ENCODE results near the gene OR8B8. TPM values are rescaled to one million over a fixed set of nuclear protein-coding genes. Genes with fewer than 3 reads are reported as not detected.
"Not testable (repeated sequence)": the region's sequence is repeated elsewhere in the genome, so short reads cannot be mapped to it uniquely, and the experiment has no call there.

The OR8B8 gene
- total RNA-seq, 2 experiments from 2014 or later = not detected

GRCh38 chr11:124434699-124435098 lies 10.8 kb downstream of the OR8B8 start:
- Mint-ChIP-seq H3K4me1 (ENCODE audit: low read depth) (no peaks in the 10 kb centered on the region), H3K4me3 (no peak overlapping the region), H3K36me3 (ENCODE audit: low read depth) (no peaks in the 10 kb centered on the region), H3K27me3 (ENCODE audit: low read depth) (peaks cover 14% of the 10 kb centered on the region), H3K9me3 (peaks cover 2% of the 10 kb centered on the region), H3K27ac (no peak overlapping the region)
- intact Hi-C loops (cut with micrococcal nuclease) = no loop called here
- DNase-seq = no peak
- CTCF ChIA-PET = no interaction called here

- intact Hi-C loops (cut with micrococcal nuclease) = no loop called here
Observed at GRCh38 chr11:124429599-124429998, 15.9 kb downstream of the OR8B8 start.

GRCh38 chr11:124424384-124424921 lies 21.0 kb downstream of the OR8B8 start, which contains the start of gene OR8B4:
Gene OR8B4 (minus strand): TSS chr11:124424871. CDS start chr11:124424871, 0 bp downstream.
- DNase-seq = no peak
- CTCF ChIA-PET = no interaction called here

More at GRCh38 chr11:124429599-124429998, 15.9 kb downstream of the OR8B8 start:
- DNase-seq = no peak
- Mint-ChIP-seq H3K4me3 (no peak overlapping the region), H3K36me3 (ENCODE audit: low read depth) (no peaks in the 10 kb centered on the region), H3K4me1 (ENCODE audit: low read depth) (no peaks in the 10 kb centered on the region), H3K9me3 (peaks cover 4% of the 10 kb centered on the region), H3K27me3 (ENCODE audit: low read depth) (peaks cover 11% of the 10 kb centered on the region), H3K27ac (no peak overlapping the region)
- CTCF ChIA-PET = interaction anchor here (1.0 kb wide), 1 partner anchor 27 kb away, joined by 5 read pairs; no protein-coding TSS in a partner anchor

GRCh38 chr11:124421043-124421442 lies 24.5 kb downstream of the OR8B8 start:
- CTCF ChIA-PET = no interaction called here
- Mint-ChIP-seq H3K4me3 (no peak overlapping the region), H3K27me3 (ENCODE audit: low read depth) (peaks cover 21% of the 10 kb centered on the region), H3K36me3 (ENCODE audit: low read depth) (no peaks in the 10 kb centered on the region), H3K27ac (no peak overlapping the region), H3K9me3 (no peaks in the 10 kb centered on the region), H3K4me1 (ENCODE audit: low read depth) (no peaks in the 10 kb centered on the region)
- intact Hi-C loops (cut with micrococcal nuclease) = no loop called here
- no peak for DNase-seq

More at GRCh38 chr11:124424384-124424921, 21.0 kb downstream of the OR8B8 start, which contains the start of gene OR8B4:
- intact Hi-C loops (cut with micrococcal nuclease) = no loop called here
- H3K4me3 Mint-ChIP-seq = no peak within 1 kb of the TSS
- H3K4me1 Mint-ChIP-seq (ENCODE audit: low read depth) = no peaks in the 10 kb centered on the region
- H3K36me3 Mint-ChIP-seq (ENCODE audit: low read depth) = no peaks in the 10 kb centered on the region
- H3K27me3 Mint-ChIP-seq (ENCODE audit: low read depth) = peaks cover 17% of the 10 kb centered on the region
- no peaks in the 10 kb centered on the region for H3K9me3 Mint-ChIP-seq
- no peak within 1 kb of the TSS for H3K27ac Mint-ChIP-seq

- CTCF ChIA-PET = interaction anchor here (0.6 to 2.1 kb wide), 12 partner anchors 13 to 1025 kb away, joined by 3 to 17 read pairs (median 4); no protein-coding TSS in a partner anchor
- DNase-seq = no peak
- Mint-ChIP-seq H3K9me3 (no peaks in the 10 kb centered on the region), H3K4me1 (ENCODE audit: low read depth) (no peaks in the 10 kb centered on the region), H3K27ac (no peak overlapping the region), H3K36me3 (ENCODE audit: low read depth) (no peaks in the 10 kb centered on the region), H3K4me3 (no peak overlapping the region), H3K27me3 (ENCODE audit: low read depth) (peaks cover 15% of the 10 kb centered on the region)
- intact Hi-C loops (cut with micrococcal nuclease) = loop anchor here (1.0 to 10.0 kb wide), 3 partner anchors 171 to 449 kb away; partner anchors contain the start of gene ROBO3
Observed at GRCh38 chr11:124415356-124415923, 30.1 kb downstream of the OR8B8 start.

- no peaks in the 10 kb centered on the region for H3K9me3 Mint-ChIP-seq
- H3K27me3 Mint-ChIP-seq (ENCODE audit: low read depth) = peaks cover 16% of the 10 kb centered on the region
- no peak overlapping the region for H3K4me3 Mint-ChIP-seq
- H3K36me3 Mint-ChIP-seq (ENCODE audit: low read depth) = no peaks in the 10 kb centered on the region
- H3K27ac Mint-ChIP-seq = no peak overlapping the region
- CTCF ChIA-PET = no interaction called here
- intact Hi-C loops (cut with micrococcal nuclease) = loop anchor here (10.0 kb wide), 1 partner anchor 455 kb away; the partner anchor contains the start of gene ROBO3
- H3K4me1 Mint-ChIP-seq (ENCODE audit: low read depth) = no peaks in the 10 kb centered on the region
- no peak for DNase-seq
Observed at GRCh38 chr11:124409906-124410305, 35.6 kb downstream of the OR8B8 start.

- Mint-ChIP-seq H3K4me1 (ENCODE audit: low read depth) (no peaks in the 10 kb centered on the region), H3K9me3 (no peaks in the 10 kb centered on the region), H3K27ac (no peak overlapping the region), H3K27me3 (ENCODE audit: low read depth) (peaks cover 10% of the 10 kb centered on the region), H3K36me3 (ENCODE audit: low read depth) (peaks cover 1% of the 10 kb centered on the region), H3K4me3 (no peak overlapping the region)
- CTCF ChIA-PET = no interaction called here
- no peak for DNase-seq
- intact Hi-C loops (cut with micrococcal nuclease) = no loop called here
Observed at GRCh38 chr11:124405581-124405980, 39.9 kb downstream of the OR8B8 start.

GRCh38 chr11:124403186-124403585 lies 42.3 kb downstream of the OR8B8 start:
- not testable (repeated sequence) for H3K9me3 Mint-ChIP-seq; H3K36me3 Mint-ChIP-seq (ENCODE audit: low read depth); H3K27ac Mint-ChIP-seq; H3K27me3 Mint-ChIP-seq (ENCODE audit: low read depth); H3K4me3 Mint-ChIP-seq; DNase-seq; H3K4me1 Mint-ChIP-seq (ENCODE audit: low read depth)
- CTCF ChIA-PET = interaction anchor here (1.9 to 2.8 kb wide), 2 partner anchors 13 to 182 kb away, joined by 9 to 16 read pairs; no protein-coding TSS in a partner anchor
- intact Hi-C loops (cut with micrococcal nuclease) = loop anchor here (2.0 to 5.0 kb wide), 2 partner anchors 331 to 434 kb away; no protein-coding TSS in a partner anchor

- Mint-ChIP-seq H3K4me3 (no peak overlapping the region), H3K27me3 (ENCODE audit: low read depth) (peaks cover 6% of the 10 kb centered on the region), H3K9me3 (no peaks in the 10 kb centered on the region), H3K4me1 (ENCODE audit: low read depth) (no peaks in the 10 kb centered on the region), H3K36me3 (ENCODE audit: low read depth) (peaks cover 1% of the 10 kb centered on the region), H3K27ac (no peak overlapping the region)
- intact Hi-C loops (cut with micrococcal nuclease) = loop anchor here (1.0 to 5.0 kb wide), 3 partner anchors 184 to 434 kb away; no protein-coding TSS in a partner anchor
- DNase-seq = peak; percentile 82
- CTCF ChIA-PET = interaction anchor here (0.6 to 2.8 kb wide), 12 partner anchors 8 to 500 kb away, joined by 3 to 16 read pairs (median 3); no protein-coding TSS in a partner anchor
Observed at GRCh38 chr11:124402326-124402922, 43.1 kb downstream of the OR8B8 start.

- CTCF ChIA-PET = no interaction called here
- Mint-ChIP-seq H3K4me1 (ENCODE audit: low read depth) (no peaks in the 10 kb centered on the region), H3K9me3 (no peaks in the 10 kb centered on the region), H3K27me3 (ENCODE audit: low read depth) (no peaks in the 10 kb centered on the region), H3K4me3 (no peak within 1 kb of the TSS), H3K27ac (no peak within 1 kb of the TSS), H3K36me3 (ENCODE audit: low read depth) (peaks cover 1% of the 10 kb centered on the region)
- intact Hi-C loops (cut with micrococcal nuclease) = no loop called here
- no peak for DNase-seq
Observed at GRCh38 chr11:124398924-124399323, 46.6 kb downstream of the OR8B8 start, which contains the start of gene OR8B3. Gene OR8B3 (minus strand): TSS chr11:124399024. CDS start chr11:124397351, 1,673 bp downstream.

GRCh38 chr11:124396847-124397246 lies 48.6 kb downstream of the OR8B8 start:
- H3K4me3 Mint-ChIP-seq; H3K36me3 Mint-ChIP-seq (ENCODE audit: low read depth); H3K27ac Mint-ChIP-seq; CTCF ChIA-PET; DNase-seq; intact Hi-C loops (cut with micrococcal nuclease); H3K27me3 Mint-ChIP-seq (ENCODE audit: low read depth); H3K4me1 Mint-ChIP-seq (ENCODE audit: low read depth); H3K9me3 Mint-ChIP-seq: not testable (repeated sequence)

- H3K4me3 Mint-ChIP-seq = no peak overlapping the region
- intact Hi-C loops (cut with micrococcal nuclease) = no loop called here
- no peak for DNase-seq
- CTCF ChIA-PET = interaction anchor here (1.0 kb wide), 1 partner anchor 8 kb away, joined by 3 read pairs; no protein-coding TSS in a partner anchor
- H3K36me3 Mint-ChIP-seq (ENCODE audit: low read depth) = no peaks in the 10 kb centered on the region
- H3K27ac Mint-ChIP-seq = no peak overlapping the region
- no peaks in the 10 kb centered on the region for H3K4me1 Mint-ChIP-seq (ENCODE audit: low read depth)
- no peaks in the 10 kb centered on the region for H3K9me3 Mint-ChIP-seq
- H3K27me3 Mint-ChIP-seq (ENCODE audit: low read depth) = peaks cover 11% of the 10 kb centered on the region
Observed at GRCh38 chr11:124394408-124394807, 51.1 kb downstream of the OR8B8 start.

All from activated naive CD4-positive, alpha-beta T cell treated with anti-CD3 and anti-CD28 coated beads for 36 hours (primary cell).